RCC 7860 (cell line): Measurements from ENCODE around the gene FAM107B.
"Not testable (repeated sequence)": the region's sequence is repeated elsewhere in the genome, so short reads cannot be mapped to it uniquely, and the experiment has no call there.

Source experiments
- DNase-seq: peaks from one replicate; pipeline ENCODE4 v3.0.0-alpha.2; 2015; ENCODE audit warnings: low spot score
- FAIRE-seq: peaks from 2 replicates; lab custom pipeline; 2012; peaks lifted over from hg19 to GRCh38; lab: Jason Lieb, UNC

Gene FAM107B

GRCh38 chr10:14667280-14667679 is 107.4 kb downstream of the FAM107B start:
- DNase-seq (no peak), FAIRE-seq (no peak)

- FAIRE-seq, result no peak
- DNase-seq, result no peak
Observed at GRCh38 chr10:14665865-14666857, 108.5 kb downstream of the FAM107B start.

GRCh38 chr10:14665304-14665703 is 109.4 kb downstream of the FAM107B start:
- no peak for DNase-seq
- no peak for FAIRE-seq

DNA sequence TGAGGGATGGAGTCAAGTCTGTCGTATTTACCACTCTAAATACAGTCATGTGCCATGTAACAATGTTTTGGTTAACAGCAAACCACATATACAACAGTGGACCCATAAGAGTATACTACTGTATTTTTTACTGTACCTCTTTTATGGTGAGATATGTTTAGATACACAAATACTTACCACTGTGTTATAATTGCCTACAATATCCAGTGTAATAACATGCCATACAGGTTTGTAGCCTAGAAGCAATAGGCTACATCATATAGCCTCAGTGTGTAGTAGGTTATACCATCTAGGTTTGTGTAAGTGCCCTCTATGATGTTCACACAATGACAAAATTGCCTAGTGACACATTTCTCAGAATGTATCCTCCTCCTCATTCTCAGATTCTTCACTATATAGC is 110.4 kb downstream of the FAM107B start:
- DNase-seq (no peak), FAIRE-seq (no peak)

- no peak for FAIRE-seq
- DNase-seq, result no peak
Observed at GRCh38 chr10:14661818-14662217, 112.9 kb downstream of the FAM107B start.

DNA sequence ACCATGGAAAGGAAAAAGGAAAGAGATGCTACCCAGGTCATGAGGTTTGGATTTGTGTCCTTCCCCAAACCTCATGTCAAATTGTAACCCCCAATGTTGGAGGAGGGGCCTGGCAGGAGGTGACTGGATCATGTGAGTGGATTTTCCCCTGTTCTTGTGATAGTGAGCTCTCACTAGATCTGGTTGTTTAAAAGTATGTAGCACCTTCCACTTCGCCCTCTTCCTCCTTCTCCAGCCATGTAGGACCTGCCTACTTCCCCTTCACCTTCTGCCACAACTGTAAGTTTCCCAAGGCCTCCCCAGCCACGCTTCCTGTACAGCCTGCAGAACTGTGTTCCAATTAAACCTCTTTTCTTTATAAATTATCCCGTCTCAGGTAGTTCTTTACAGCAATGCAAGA is 113.9 kb downstream of the FAM107B start:
- DNase-seq (no peak), FAIRE-seq (no peak)

DNA sequence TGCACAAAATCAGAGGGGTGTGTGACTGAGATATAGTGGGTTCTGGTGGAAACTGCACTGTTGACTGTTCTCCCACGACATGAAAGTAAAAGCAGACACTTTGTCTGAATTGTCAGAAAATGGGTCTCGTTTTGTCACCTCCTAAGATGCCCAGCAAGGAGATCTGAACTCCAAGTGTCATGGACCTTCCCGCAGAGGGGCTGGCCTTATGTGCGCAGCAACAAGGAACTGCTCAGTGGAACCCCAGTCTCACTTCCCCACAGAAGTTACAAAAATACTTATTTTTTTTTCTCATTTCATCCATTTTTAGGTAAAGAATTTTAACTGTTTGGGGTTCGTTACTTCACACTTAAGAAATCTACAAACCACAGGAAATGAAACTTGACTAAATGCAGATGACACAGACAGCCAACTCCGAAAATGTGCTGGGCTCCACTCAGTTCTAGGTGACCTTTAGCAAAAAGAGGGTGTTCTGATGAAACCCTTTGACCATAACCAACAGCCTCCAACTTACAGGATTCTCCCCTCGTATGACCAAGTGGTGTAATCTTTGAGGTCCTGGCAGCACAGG is 115.0 kb downstream of the FAM107B start:
- DNase-seq, result no peak
- no peak for FAIRE-seq

DNA sequence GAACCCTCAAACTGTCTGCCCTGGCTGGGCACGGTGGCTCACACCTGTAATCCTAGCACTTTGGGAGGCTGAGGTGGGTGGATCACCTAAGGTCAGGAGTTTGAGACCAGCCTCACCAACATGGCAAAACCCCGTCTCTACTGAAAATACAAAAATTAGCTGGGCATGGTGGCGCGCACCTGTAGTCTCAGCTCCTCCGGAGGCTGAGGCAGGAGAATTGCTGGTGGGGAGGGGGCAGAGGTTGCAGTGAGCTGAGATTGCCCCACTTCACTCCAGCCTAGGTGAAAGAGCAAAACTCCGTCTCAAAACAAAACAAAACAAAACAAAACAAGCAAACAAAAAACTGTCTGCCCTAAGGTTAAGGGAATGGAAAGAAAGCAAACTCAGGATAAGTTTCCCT is 115.6 kb downstream of the FAM107B start:
- not testable (repeated sequence) for DNase-seq, FAIRE-seq

- DNase-seq (peak; percentile 51), FAIRE-seq (peak; percentile 72)
Observed at GRCh38 chr10:14658331-14659127, 116.2 kb downstream of the FAM107B start.

DNA sequence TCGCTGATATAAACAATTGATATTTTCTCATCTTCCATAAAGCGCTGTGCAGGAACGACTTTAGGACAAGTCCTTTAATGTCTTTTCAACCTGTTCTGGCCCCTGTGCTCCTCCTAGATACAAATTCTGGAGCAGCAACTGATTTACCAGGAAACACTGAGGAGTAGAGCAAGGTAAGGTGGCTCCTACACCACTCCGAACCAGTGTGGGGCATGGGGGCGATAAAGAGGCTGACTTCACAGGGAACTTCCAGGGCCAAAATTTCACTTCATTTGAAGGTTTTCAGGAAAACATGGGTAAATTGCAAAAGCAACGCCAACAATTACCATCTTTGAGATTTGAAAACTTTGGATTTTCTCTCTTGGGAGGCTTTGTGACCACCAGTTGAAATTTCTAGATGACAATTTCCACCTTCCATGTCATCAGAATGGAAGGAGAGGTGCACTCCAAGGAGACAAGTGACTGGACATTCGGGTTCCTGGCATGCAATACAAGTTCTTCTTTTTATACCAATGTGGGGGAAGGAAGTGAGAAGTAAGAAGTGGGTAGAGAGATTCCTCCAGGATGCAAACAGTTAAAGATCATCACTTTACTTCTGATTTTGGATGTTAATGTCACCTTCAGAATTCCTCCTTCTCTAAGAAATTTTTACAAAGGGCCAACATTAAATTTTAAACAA is 118.5 kb downstream of the FAM107B start:
- DNase-seq, result no peak
- FAIRE-seq, result no peak

DNA sequence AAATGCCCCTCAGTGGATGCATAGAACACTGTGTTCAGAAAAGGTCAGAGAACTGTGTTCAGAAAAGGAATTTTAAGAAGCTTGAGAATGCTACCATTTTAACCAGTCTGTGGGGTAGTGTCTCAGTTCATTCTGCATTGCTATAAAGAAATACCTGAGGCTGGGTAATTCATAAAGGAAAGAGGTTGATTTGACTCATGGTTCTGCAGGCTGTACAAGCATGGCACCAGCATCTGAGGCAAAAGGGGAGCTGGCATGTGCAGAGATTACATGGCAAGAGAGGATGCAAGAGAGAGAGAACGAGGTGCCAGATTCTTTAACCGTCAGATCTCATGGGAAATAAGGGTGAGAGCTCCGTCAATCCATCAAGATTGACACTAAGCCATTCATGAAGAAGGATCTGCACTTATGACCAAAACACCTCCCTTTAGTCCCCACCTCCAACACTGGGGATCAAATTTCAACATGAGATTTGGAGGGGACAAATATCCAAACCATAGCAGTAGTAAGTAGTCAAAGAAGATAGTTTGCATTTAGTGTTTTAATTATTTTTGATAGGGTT is 119.8 kb downstream of the FAM107B start:
- DNase-seq, result no peak
- no peak for FAIRE-seq

GRCh38 chr10:14653271-14654161 is 121.2 kb downstream of the FAM107B start:
- FAIRE-seq (no peak), DNase-seq (peak; percentile 21)

DNA sequence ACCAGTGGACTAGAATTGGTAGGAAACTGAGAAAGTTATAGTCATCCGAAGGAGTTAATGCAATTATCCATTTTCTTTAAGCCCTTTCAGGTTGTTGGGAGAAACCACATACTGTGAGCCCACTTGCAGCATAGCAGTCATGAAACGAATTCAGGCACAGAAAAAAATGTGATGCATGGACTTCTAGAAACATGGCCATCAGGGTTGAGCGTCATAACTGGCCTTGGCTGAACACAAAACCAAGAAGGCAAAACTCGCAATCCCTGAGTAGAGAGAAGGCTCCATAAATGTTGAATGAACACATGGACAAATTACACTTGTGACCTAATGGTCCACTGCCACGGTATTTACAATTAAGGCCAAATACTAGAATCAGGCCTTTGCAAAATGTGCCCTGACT is 121.9 kb downstream of the FAM107B start:
- FAIRE-seq, result no peak
- DNase-seq, result no peak

GRCh38 chr10:14652067-14652466 is 122.6 kb downstream of the FAM107B start:
- FAIRE-seq (no peak), DNase-seq (no peak)

- no peak for DNase-seq
- no peak for FAIRE-seq
Observed at GRCh38 chr10:14649739-14650138, 125.0 kb downstream of the FAM107B start.

DNA sequence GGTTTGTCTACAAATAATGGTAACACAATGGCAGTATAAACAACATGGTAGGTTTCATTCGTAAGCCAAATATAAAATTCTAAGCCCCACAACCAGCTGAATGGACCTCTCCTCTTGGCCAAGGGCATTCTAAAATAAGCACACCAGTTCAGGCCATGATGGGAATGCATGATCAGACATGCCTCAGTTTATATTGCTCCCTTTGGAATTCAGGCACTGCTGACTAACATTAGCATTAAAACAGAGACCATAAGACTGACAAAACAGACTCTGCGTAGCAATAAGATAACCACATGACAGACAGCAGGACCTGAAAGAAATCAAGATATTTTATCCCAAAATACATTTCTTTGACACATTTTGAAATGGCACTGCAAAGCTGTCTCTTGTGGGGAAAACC is 125.8 kb downstream of the FAM107B start:
- FAIRE-seq (no peak), DNase-seq (no peak)

GRCh38 chr10:14648005-14648765 is 126.5 kb downstream of the FAM107B start:
- FAIRE-seq (no peak), DNase-seq (no peak)

DNA sequence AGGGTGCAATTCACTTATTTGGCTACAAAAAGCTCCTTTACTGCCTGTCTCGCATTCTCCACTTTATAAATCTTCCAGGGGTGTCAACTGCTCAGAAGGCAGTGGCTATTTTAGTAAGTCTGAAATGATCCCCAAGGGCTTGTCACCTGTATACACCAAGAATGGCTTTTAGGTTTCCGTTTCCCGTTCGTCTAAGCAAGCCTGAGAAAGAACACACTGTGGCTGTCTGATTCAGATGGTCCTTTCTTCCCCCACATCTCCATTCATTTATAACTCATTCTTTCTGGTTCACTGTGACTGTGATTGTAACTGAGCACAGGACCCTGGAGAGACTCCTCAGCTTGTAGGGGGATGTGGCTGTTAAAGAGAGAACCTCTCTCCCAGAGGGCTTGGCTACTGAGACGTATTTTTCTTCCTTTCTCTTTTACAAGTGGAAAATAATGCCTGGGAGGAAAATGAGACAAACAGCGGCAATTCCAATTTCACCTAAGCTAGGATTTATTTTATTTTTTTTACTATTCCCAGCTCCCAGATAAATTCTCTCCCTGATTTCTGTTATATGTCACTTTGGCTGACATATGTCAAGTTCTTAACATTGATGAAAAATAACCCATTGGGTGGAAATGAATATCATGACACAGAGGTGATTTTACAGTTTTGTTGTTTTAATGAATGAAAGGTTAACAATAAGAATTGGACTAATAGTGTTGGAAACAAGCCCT is 129.3 kb downstream of the FAM107B start:
- DNase-seq (no peak), FAIRE-seq (no peak)
